GM18951 (cell line): ENCODE data around the gene STXBP2.

Source experiments
- POLR2A ChIP-seq: IDR thresholded peaks from 4 replicates; pipeline ENCODE4 v1.6.1; 2011; ENCODE audit warnings: mild to moderate bottlenecking; ENCODE audit not compliant: insufficient read length, insufficient read depth; ENCODE audit errors: extremely low read depth
- in situ Hi-C: fragments of 300-500 bp; cut with MboI; formaldehyde crosslinking; loops from one replicate; pipeline ENCODE4 v1.12.0; 2022; ENCODE audit warnings: low sequenced_read_pairs, mixed read lengths, inconsistent platforms; ENCODE audit not compliant: unreplicated experiment

Gene STXBP2

GRCh38 chr19:7692417-7693088 lies 55.6 kb downstream of the STXBP2 start:
- in situ Hi-C loops = no loop called here
- no peak for TF ChIP-seq POLR2A

- in situ Hi-C loops = no loop called here
- no peak for TF ChIP-seq POLR2A
These were observed 57.6 kb downstream of the STXBP2 start for GRCh38 chr19:7694499-7694898.
